GM21619 (cell line): ENCODE data around the gene RYR3.

ENCODE experiments used
- ATAC-seq: cut with Tn5 transposase; IDR thresholded peaks from one replicate; pipeline ENCODE4 v1.9.1; 2021; ENCODE audit not compliant: unreplicated experiment

The RYR3 gene

DNA sequence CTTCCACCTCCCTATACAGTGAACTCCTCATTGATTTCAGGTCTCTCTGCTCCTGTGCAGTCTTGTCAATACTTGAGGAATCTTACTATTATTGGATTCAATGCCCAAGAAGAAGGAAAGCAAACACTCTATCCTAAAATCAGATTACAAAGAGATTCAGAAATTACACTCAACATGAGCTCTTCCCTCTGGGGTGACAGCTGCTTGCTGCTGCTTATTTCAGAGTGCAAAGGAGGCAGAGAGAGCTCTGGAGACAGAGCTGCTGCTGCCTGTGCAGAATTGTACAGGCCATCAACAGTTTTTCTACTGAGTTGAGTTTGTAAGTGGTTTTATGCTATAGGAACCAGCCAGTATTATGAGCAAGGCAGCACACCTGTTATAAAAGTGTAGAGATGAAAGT lies 7.1 kb downstream of the RYR3 start:
- ATAC-seq = no peak

DNA sequence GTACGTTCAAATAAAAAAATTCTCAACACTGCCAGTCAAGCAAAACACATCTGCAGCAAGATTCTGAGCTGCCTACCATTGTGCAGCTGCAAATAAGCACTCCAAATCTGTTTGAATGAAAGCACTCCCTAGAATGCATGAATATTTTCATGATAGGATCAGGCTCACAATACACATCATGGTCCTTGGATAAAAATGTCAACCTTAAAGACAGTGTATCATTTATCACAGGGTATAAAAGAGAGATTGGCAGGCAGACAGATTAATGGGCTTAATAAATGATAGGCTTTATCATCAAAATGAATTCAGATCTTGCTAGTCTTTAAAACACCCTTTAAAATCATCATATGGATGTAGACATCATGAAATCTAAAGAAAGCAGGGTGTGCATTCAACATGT lies 9.2 kb downstream of the RYR3 start:
- no peak for ATAC-seq

DNA sequence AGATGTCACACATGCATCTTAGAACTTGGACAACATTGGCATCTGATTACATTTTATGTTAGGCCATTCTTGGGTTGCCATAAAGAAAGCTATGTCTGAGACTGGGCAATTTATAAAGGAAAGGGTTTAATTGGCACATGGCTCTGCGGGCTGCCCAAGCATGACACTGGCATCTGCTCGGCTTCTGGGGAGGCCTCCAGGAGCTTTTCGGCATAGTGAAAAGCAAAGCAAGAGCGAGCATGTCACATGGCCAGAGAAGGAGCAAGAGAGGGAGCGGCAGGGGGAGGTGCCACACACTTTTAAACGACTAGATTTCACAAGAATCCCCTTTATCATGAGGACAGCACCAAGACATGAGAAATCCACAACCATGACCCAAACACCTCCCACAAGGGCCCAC lies 11.3 kb downstream of the RYR3 start:
- ATAC-seq = no peak

DNA sequence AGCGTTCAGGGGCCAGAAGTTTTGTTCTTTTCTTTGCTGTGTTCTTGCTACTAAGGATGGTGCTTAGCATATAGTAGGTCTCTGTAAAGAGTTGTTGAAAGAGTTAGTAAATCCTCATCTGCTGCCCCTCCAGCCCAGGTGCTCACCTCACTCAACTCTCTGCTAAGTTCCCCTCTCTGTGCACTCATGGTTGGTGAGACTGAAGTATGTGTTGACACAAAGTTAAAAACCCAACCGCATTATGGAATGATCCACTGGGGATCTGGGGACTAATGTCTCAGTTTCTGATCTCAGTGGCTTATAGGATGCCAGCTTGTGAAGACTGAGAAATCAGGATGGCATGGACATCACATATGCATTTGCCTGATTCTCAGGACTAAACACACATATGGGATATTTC lies 13.8 kb downstream of the RYR3 start:
- ATAC-seq = no peak

DNA sequence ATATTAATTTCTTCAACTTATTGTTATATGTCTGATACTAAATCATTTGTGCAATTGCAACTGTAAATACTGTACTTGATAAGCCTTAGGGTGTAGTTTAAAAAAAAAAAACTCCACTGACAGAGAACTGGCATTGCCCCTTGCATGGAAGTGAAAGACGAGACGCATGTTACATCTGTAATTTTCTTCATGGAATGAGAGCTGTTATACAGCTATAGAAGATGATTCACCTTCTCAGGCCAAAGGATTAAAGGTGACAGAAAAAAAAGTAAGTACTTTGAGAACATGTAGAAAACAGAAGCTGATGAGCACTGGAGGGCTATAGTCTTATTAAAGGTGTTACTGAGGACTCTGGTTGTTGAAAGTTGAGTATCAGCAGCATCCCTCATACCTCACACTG lies 16.1 kb downstream of the RYR3 start:
- ATAC-seq = no peak

DNA sequence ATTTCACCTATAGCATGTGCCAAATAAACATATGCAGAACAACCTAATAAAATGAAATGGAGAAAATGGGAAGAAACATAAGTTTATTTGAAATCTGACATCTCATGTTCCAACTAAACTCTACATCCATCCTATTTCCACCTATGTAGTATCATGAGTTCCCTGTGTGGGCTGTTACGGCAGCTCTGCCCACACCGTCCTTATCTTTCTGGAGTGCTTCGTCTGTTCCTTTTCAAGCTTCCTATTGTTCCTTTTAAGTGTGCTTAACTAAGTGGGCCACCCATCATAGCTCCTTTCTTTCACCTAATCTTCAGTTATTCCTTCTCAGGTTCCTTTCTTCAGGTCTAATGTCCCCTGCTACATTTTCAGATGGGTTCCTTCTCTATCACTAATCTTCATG lies 17.3 kb downstream of the RYR3 start:
- ATAC-seq = no peak

DNA sequence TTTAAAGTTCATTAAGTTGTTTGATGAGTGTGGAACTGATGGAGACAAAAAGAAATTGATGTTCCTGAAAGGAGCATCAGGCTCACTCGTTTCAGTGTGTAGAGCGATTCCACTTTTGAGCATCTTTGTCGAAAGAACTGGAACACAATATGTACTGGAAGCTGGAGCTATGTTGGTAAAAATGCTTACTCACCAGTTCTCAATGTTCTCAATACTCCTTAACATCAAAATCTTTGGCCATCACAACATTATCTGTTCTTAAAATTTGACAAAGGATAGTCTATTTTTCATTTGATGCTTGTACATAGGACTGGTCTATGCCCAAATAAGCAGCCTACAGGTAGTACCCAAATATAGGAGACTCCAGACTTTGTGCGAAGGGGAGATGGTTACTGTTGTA lies 18.7 kb downstream of the RYR3 start:
- no peak for ATAC-seq

DNA sequence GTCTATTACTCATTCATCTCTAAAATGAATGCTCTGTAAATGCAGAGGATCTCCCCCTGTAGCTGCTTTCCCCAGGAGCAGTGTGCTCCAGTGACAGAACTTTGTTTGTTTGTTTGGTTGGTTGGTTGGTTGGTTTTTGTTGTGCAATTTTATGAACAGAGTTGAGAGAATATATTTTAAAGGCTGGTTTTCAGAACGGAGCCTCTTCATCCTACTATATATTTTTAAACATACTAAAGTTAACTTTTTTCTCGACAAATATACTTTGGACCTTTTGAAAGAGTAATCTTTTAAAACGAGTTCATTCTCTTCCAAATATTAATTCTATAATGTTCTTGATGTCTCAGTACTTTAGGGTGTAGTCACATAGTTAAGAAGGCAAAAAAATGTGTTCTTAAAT lies 20.2 kb downstream of the RYR3 start:
- ATAC-seq = no peak

DNA sequence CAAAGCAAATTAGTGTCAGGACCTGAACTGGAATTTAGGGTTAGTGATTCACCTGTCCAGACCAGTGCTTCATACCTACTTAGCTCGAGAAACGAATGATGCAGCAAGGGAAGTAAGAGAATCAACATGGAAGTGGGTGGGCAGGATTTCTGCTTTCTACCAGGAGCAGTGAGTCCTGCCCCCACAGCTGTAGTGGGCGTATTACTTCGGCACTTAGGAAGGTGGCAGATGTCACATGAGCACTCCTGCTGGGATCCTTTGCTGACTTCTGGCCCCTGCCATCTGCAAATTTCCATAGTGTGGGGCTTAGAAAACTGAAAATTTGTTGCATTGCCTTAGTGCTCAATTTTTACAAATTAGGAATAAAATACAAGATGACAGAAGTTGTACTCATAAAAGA lies 31.2 kb downstream of the RYR3 start:
- no peak for ATAC-seq

DNA sequence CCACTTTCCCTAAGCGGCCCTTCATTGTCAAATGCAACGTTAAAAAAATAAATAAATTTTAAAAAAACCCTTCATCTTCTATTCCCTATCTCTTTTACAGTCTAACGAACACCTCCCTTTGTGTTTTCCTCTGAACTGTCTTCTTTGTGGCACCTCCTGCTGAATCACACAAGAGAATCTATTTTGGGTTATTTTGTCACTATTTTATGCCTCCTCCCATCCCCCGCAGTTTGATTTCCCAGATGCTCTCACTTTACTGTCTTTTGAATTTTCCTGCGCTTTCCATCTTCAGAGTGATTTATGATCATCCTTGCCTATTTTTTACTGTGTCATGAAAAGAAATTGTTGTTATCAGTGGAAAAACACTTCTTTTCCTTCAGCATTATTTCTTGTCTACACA lies 32.5 kb downstream of the RYR3 start:
- ATAC-seq = no peak

DNA sequence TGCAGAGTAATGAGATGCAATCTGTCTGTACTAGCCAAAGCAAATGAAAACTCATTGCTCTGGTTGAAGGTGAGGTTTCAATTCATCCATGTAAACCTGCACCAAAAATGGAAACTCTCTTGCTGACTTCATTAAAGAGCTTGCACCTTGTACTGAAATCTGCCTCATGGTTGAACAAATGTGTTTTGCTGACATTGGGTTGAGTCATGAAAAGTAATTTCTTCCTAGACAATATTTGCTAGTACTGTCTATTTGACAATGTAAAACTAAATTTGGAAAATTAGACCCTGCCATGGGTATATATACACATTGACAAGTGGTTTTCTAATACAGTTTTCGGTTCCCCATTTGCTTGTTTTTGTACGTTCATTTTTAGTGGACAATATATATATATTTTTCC lies 33.3 kb downstream of the RYR3 start:
- ATAC-seq = peak; percentile 53

DNA sequence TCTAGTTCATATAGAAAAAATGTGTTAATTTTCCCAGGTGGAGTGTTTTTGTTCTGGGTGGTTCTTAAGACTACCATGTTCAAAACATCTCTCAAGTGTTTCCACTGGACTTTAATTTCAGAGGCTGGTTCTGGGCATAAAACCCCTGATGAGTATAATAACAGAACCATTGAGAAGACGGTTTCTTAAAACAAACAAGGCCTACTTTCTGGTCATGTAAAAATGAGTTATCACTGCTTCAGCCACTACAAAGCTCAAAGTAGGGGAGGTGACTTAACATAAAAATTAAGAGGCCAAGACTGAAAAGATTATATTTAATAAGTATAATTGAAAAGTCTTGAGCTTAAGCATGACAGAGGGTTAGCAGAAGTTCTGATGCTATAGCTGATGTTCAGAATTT lies 33.8 kb downstream of the RYR3 start:
- ATAC-seq = no peak

DNA sequence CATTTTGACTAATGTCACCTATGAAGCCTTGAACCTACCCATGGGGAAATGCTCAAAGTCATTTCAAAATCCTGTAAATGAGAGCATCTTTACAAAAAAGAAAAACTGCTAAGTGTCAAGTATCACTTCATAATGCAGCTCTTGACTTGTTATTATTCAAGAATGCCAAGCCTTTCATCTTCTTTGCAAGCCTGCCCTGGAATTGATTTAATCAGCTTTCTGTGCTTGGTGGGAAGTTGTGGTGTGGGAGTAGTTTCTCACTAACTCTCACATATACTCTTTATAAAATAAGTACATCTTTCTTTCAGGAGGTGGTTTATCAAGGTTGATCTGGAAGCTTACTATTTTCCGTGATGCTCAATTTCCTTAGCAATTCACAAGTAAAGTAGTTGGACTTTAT lies 43.6 kb downstream of the RYR3 start:
- no peak for ATAC-seq

DNA sequence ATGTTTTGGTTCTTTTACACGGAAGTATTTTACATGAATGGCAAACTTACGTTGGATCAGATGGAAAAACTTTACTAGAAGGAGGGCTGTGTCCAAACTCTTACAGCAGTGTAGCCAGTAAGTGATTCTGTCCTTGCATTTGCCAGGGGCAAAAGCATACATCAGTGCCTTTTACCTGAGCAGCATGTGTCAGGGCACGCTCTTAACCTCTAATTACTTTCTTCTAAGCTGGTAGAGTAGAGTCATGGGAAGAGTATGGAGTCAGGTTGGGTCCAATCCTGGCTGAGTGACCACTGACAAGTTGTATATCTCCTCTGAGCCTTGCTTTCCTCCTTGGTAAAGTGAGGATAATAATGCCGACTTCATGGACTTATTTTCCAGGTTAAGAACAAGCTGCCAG lies 47.1 kb downstream of the RYR3 start:
- no peak for ATAC-seq

DNA sequence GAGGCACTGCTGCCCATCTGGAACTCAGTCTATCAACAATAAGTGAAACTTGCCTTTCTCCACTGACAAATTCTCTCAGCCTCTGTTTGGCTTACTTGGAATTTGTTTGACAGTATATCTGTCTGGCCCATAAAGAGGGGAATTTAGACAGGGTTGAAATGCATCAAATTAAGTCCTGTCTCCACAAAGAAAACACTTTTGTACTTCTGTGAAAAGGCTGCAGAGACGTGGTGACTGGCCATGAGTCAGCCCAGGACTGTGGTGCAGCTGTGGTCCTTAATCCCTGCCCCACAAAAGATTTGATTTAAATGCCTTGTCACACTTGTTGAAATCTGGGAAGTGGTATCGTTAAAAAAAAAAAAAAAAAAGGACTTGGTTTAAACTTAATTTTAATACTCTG lies 47.5 kb downstream of the RYR3 start:
- no peak for ATAC-seq

DNA sequence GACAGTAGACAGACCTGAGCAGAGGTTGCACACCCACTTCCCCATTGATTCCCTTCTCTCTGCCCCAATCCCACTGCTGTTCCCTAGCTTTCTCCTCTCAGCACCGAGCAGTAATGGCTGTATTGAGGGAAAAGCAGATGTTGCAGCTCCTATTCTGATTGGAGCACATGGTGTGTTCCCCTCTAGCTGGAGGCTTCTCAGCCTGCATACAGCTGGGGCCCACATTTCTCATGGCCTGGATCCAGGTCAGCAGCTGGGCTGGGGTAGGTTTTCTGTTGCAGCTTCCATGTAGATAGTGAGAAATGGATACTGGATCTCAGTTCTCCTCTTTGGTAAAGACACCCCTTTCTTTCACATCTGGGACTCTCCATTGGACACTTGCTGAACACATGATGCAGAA lies 50.1 kb downstream of the RYR3 start:
- no peak for ATAC-seq

DNA sequence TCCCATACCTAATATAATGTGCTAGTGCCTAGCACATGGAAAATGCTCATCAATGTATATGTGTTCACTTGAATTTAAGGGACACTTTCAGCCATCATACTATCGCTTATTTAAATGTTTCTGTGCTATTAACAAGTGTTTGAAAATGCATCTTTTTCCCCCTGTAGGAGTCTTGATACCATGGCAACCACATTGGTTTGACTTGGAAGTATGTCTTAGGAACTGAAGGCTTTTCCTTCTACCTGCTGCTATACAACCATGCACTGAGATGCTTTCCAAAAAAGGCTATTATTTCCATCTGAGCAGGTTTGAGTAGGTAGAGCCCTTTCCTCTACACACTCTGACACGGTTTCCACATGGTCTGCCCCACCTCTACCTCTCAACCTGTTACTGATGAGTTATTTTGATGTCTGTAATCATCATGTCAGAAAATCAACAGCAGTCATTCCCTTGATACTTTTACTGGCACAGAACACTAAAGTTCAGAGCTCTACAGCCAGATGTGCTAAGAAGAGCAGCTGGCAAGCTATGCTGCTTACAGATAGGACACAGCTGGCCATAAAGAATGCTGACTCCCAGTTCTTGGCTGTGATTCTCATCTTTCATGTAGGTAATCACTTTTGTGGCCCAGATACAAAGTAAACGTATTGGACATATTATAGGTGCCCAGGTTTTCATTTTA lies 59.3 kb downstream of the RYR3 start:
- ATAC-seq = no peak

DNA sequence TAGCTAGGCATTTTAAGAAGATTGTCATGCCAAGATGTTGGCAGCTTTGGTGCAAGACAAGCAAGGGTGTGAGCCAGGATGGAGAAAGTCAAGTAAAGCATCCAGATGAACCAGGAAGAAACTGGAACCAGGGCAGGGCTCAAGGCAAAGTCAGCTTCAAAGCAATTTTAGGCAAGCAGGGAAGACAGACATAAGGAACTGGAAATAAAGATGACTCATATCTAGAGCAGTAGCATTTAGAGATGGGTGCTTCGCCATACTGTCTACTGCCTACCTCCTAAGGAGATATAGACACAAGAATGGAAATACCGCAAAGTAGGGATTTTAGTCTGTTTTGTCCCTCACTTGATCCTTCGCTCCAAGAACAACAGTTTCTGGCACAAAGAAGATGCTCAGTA lies 59.9 kb downstream of the RYR3 start:
- ATAC-seq = no peak

DNA sequence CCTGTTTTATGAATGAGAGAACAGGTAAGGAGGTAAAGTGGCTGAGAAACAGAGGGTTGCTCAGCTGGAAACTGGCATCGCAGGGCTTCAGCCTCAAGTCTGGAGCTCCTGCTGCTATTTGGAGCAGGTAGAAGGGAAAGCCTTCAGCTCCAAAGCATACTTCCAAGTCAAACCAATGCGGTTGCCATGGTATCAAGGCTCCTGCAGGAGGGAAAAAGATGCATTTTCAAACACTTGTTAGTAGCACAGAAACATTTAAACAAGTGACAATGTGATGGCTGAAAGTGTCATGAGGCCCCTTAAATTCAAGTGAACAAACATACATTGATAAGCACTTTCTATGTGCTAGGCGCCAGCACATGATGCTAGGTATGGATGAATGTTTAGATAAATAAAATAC lies 60.4 kb downstream of the RYR3 start:
- no peak for ATAC-seq

DNA sequence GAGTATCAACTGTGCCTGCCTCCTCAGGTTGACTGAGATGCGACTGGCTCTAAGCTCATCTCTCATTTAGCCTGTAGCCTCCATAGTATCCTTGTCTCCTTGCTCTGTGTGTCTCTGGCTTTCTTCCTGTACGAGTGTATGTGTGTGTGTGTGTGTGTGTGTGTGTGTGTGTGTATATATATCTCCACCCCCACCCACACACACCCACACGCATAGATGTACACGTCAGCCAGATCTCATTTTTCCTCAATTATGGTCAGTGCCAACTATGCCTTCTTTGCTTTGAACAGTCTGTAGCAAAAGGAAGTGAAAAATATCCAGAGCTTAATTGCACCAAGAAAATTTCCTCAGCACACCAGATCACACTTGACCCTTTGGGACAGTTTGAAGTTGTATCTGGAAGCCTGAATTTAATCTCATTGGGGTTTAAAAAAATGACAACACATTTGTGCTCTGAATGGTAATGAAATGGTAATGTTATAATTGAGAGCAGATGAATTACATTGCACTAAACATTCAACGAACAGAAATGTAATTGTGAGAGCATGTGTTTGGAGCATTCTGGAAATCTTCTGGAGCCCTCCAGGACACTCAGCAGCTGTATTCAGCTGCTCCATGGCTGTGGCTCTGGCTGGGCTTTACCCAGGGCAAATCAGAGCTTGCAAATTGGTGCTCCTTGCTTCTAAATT lies 63.6 kb downstream of the RYR3 start:
- ATAC-seq = no peak

DNA sequence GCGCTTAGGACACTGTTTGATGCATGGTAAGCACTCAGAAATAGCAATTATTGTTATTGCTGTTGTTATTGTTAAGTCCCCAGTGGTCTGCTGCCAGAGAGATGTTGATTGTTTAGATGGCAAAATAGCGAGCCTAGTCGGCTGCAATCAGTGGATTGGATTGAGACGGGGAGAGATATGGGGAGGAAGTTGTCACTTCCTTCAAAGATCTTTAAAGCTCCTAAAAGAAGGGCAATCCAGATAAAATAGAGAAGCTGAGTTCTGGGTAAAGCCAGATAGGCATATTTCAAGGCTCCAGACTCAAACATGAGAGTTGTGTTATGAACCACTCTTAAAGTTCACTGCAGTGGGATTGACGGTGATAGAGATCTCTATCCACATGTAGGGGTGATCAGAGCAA lies 64.5 kb downstream of the RYR3 start:
- no peak for ATAC-seq

DNA sequence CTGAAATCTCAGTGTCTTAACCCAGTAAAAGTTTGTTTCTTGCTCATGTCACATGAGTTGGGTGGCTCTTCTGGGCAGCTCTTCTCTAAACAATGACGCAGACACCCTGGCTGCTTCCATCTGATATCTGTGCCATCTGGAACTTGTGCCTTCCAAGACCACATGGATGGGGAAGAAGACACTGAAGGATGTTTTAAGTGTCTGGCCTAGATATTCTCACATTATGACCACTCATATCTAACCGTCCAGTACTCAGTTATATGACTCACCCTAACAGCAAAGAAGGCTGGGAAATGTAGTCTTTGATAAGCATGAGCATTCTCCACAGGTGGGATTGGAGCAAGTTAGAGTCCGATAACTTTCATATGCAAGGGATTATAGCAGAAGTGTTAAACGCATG lies 66.4 kb downstream of the RYR3 start:
- no peak for ATAC-seq

DNA sequence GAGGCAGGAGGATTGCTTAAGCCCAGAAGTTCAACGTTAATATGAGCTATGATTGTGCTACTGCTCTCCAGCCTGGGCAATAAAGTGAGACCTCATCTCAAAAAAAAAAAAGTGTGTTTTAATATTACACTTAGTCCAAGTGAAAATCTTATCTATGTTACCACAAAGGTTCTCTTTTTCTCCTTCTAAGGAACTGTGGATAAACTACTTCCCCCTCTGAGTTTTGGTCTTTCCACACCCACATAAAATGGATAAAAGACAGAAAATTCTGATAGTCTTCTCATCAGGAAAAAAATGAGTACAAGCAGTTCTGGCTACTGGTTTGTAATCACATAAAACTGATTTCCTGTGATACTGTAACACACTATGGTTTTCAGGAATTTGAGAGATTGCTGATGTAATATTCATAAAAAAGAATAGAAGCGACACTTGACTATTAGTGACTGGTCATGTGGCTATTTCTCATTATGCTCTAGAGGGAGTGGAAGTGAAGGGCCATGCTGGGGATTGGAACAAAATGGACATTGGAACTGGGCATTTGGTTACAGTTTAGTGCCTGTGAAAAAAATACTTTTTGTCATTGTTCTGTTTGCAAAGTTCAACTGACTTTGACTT lies 68.2 kb downstream of the RYR3 start:
- ATAC-seq = no peak
